Prostate gland (tissue), 2 donors: ENCODE measurements around the gene LHX4. TPM values are rescaled to one million over a fixed set of nuclear protein-coding genes. Genes with fewer than 3 reads are reported as not detected.

Experiments used
- DNase-seq: peaks from one replicate; pipeline ENCODE4 v3.0.0-alpha.2; 2019; ENCODE audit warnings: low spot score
- H3K27ac ChIP-seq, 2 donors: fragments of 200-600 bp; sonication (generic); 2 replicates each; pipeline ENCODE4 v1.5.1; 2017 to 2019
- H3K27me3 ChIP-seq: fragments of 200-600 bp; sonication (generic); replicated peaks from 2 replicates; pipeline ENCODE4 v1.5.1; 2019; ENCODE audit not compliant: insufficient read depth
- H3K36me3 ChIP-seq, 2 donors: fragments of 200-600 bp; sonication (generic); 1 replicate in 1 of 2; 2 replicates in 1 of 2; pipeline versions ENCODE4 v1.5.1 to v1.8.1; 2017 to 2019
- H3K4me1 ChIP-seq: fragments of 200-600 bp; sonication (generic); replicated peaks from 2 replicates; pipeline ENCODE4 v1.5.1; 2019
- H3K4me3 ChIP-seq, 2 donors: fragments of 200-600 bp; sonication (generic); 2 replicates each; pipeline ENCODE4 v1.5.1; 2017 to 2019
- H3K9me3 ChIP-seq: fragments of 200-600 bp; sonication (generic); 2 replicates; pipeline ENCODE4 v1.5.1; 2017
- POLR2A ChIP-seq: fragments of 450-650 bp; IDR thresholded peaks from one replicate; pipeline ENCODE4 v1.6.1; 2016; ENCODE audit warnings: antibody characterized with exemption, mild to moderate bottlenecking
- POLR2AphosphoS5 ChIP-seq: sonication (generic); formaldehyde crosslinking; IDR thresholded peaks from one replicate; pipeline ENCODE4 v1.6.1; 2017; ENCODE audit warnings: antibody characterized with exemption
- WGBS: methylation state at CpG from one replicate; pipeline ENCODE4 v1.1.5; 2018; 5-methylcytosine and 5-hydroxymethylcytosine counted together
- intact Hi-C: fragments of 100-400 bp; cut with DNase I; formaldehyde crosslinking; loops from one replicate; pipeline ENCODE4 v1.14.2; 2022
- total RNA-seq, 2 donors: library from RNA; depleted of rRNA; stranded (reverse); fragments of >200 nt; gene quantifications; one replicate each; pipeline ENCODE4 v1.1.0, GENCODE V29; 2016
- TF ChIP-seq, protein P1 (sequence below), 4 experiments: fragments of 200-600 bp in 2 of 4; fragments of 450-650 bp in 2 of 4; sonication (generic) in 2 of 4; IDR thresholded peaks; 1 replicate in 3 of 4; 2 replicates in 1 of 4; pipeline ENCODE4 v1.5.1; 2016 to 2019; ENCODE audit warnings: antibody characterized with exemption in 4 of 4, mild to moderate bottlenecking in 2 of 4, moderate library complexity in 2 of 4

LHX4 gene
- total RNA-seq, 2 donors from 2014 or later: not detected

GRCh38 chr1:180251526-180252305 lies 21.7 kb downstream of the LHX4 start:
- intact Hi-C loops: loop anchor here (5.0 kb wide), 1 partner anchor 231 kb away; no protein-coding TSS in a partner anchor
- no peak for TF ChIP-seq POLR2AphosphoS5
- TF ChIP-seq, protein P1, sequence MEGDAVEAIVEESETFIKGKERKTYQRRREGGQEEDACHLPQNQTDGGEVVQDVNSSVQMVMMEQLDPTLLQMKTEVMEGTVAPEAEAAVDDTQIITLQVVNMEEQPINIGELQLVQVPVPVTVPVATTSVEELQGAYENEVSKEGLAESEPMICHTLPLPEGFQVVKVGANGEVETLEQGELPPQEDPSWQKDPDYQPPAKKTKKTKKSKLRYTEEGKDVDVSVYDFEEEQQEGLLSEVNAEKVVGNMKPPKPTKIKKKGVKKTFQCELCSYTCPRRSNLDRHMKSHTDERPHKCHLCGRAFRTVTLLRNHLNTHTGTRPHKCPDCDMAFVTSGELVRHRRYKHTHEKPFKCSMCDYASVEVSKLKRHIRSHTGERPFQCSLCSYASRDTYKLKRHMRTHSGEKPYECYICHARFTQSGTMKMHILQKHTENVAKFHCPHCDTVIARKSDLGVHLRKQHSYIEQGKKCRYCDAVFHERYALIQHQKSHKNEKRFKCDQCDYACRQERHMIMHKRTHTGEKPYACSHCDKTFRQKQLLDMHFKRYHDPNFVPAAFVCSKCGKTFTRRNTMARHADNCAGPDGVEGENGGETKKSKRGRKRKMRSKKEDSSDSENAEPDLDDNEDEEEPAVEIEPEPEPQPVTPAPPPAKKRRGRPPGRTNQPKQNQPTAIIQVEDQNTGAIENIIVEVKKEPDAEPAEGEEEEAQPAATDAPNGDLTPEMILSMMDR (IDR thresholded peaks at IDR 0.05): no peak
- no peak for TF ChIP-seq POLR2A
- Histone ChIP-seq H3K9me3 (no peaks in the 10 kb centered on the region), H3K4me3 (no peak overlapping the region), H3K4me1 (no peaks in the 10 kb centered on the region), H3K27me3 (no peaks in the 10 kb centered on the region), H3K36me3 (no peaks in the 10 kb centered on the region), H3K27ac (no peak overlapping the region)
- WGBS: 90% methylated on average over 8 of the region's 9 CpGs
- DNase-seq: no peak

DNA sequence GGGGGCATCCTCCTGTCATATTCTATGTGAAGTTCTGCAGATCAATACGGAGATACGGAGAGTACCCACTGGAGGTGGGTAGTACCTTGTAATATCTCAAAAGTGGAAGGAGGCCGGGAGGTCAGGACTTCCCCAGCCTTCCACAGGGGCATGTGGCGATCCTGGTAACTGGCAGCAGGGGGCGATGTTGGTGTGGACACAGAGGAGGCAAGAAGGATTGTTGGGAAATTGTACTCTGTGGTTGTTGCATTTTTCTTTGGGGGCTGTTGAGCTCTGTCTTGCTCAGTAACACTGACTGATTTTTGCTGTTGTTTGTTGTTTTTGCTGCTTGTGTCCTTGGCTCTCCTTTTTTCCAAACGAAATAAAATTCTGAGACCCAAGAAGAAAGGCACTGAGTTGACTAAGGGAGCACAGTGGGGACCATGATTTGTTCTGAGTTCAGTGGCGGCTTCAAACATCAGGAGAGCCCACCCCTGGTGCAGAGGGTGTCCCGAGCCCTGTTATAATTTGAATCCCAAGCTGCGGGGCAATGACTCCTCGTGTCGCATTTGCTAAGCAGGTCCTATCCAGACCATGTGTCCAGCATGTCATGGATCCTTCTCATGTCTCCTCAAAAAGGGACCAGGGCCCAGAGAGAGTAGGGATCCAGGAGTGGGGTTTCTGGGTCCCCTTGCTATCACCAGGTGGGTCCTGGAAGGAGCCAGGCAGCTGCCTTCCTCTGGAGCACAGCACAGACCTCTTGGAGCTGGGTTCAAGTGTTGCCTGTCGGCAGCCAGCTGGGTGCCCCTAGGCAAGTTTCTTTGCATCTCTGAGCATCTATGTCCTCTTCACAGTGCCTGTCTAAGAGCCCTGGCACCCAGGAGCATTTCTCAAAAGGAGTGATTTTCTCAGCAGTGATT lies 22.8 kb downstream of the LHX4 start:
- Histone ChIP-seq H3K36me3 (no peaks in the 10 kb centered on the region), H3K4me3 (no peak overlapping the region), H3K9me3 (no peaks in the 10 kb centered on the region), H3K27me3 (no peaks in the 10 kb centered on the region), H3K27ac (no peak overlapping the region), H3K4me1 (no peaks in the 10 kb centered on the region)
- TF ChIP-seq POLR2AphosphoS5 (no peak), POLR2A (no peak)
- TF ChIP-seq, protein P1 (IDR thresholded peaks at IDR 0.05): peak in 3 of 4 experiments; percentile 47 to 64 (median 49)
- intact Hi-C loops: loop anchor here (5.0 kb wide), 1 partner anchor 229 kb away; no protein-coding TSS in a partner anchor
- peak; percentile 31 for DNase-seq
- 75% methylated on average over 12 of the region's 12 CpGs for WGBS

GRCh38 chr1:180253585-180254495 lies 23.8 kb downstream of the LHX4 start:
- H3K4me3 ChIP-seq: no peak overlapping the region
- intact Hi-C loops: loop anchor here (5.0 kb wide), 1 partner anchor 228 kb away; no protein-coding TSS in a partner anchor
- no peaks in the 10 kb centered on the region for H3K9me3 ChIP-seq
- 76% methylated on average over 31 of the region's 31 CpGs for WGBS
- no peak for DNase-seq
- H3K27me3 ChIP-seq: peaks cover 5% of the 10 kb centered on the region
- no peaks in the 10 kb centered on the region for H3K36me3 ChIP-seq
- H3K27ac ChIP-seq: no peak overlapping the region
- TF ChIP-seq POLR2AphosphoS5: no peak
- H3K4me1 ChIP-seq: no peaks in the 10 kb centered on the region

- Histone ChIP-seq H3K27me3 (peaks cover 5% of the 10 kb centered on the region), H3K27ac (no peak overlapping the region), H3K9me3 (no peaks in the 10 kb centered on the region), H3K36me3 (no peaks in the 10 kb centered on the region), H3K4me1 (no peaks in the 10 kb centered on the region), H3K4me3 (no peak overlapping the region)
- WGBS: 89% methylated on average over 9 of the region's 9 CpGs
- no peak for DNase-seq
- TF ChIP-seq, protein P1 (IDR thresholded peaks at IDR 0.05): no peak
- TF ChIP-seq POLR2A: no peak
- TF ChIP-seq POLR2AphosphoS5: no peak
- intact Hi-C loops: loop anchor here (5.0 kb wide), 1 partner anchor 228 kb away; no protein-coding TSS in a partner anchor
Observed at GRCh38 chr1:180254496-180254819, 24.4 kb downstream of the LHX4 start.
